ENCODE results near the gene CDK5. TPM values are rescaled to one million over a fixed set of nuclear protein-coding genes. Genes with fewer than 3 reads are reported as not detected.

CDK5 gene
- total and polyA plus RNA-seq, 9 of the 15 experiments (the other 6 are each of a cell fraction or from before 2014, with no cell fraction given): 3.2 to 38.0 (median 27.5) TPM

- TF ChIP-seq CTCF (IDR thresholded peaks at IDR 0.05 in 2 of 3, conservative IDR thresholded peaks at IDR 0.05 in 1 of 3; ENCODE audit: insufficient read depth in 2 of 3, low read depth in 1 of 3, low read length in 3 of 3) (no peak), IFI16 (CRISPR knock-in tag; IDR thresholded peaks at IDR 0.05) (no peak), BMI1 (IDR thresholded peaks at IDR 0.05; ENCODE audit: low read length) (0 out of 2 replicates have a peak, but pooled peaks have one; percentile 19), RBM14 (IDR thresholded peaks at IDR 0.05; ENCODE audit: borderline replicate concordance, insufficient read depth, low read depth, low read length) (no peak), MTF1 (CRISPR knock-in tag; IDR thresholded peaks at IDR 0.05; ENCODE audit: borderline replicate concordance) (no peak), ETV5 (CRISPR knock-in tag; IDR thresholded peaks at IDR 0.05; ENCODE audit: low read depth) (0 out of 2 replicates have a peak, but pooled peaks have one; percentile 9), ZNF551 (CRISPR knock-in tag; IDR thresholded peaks at IDR 0.05) (no peak), RFX7 (CRISPR knock-in tag; IDR thresholded peaks at IDR 0.05) (peak; percentile 83; the same call in 1 of the 2 replicates), ELK1 (CRISPR knock-in tag; IDR thresholded peaks at IDR 0.05) (no peak), PBX2 (CRISPR knock-in tag; IDR thresholded peaks at IDR 0.05; ENCODE audit: low read depth) (no peak), PBX2 (tag; conservative IDR thresholded peaks at IDR 0.05; ENCODE audit: low read depth) (no peak), CBX1 (IDR thresholded peaks at IDR 0.05; ENCODE audit: low read depth) (peak; percentile 58), RREB1 (CRISPR knock-in tag; IDR thresholded peaks at IDR 0.05) (peak; percentile 6; the same call in 1 of the 2 replicates), RNF2 (IDR thresholded peaks at IDR 0.05) (0 out of 2 replicates have a peak, but pooled peaks have one; percentile 23), ZNF184 (CRISPR knock-in tag; IDR thresholded peaks at IDR 0.05) (no peak), ZNF165 (CRISPR knock-in tag; IDR thresholded peaks at IDR 0.05; ENCODE audit: borderline replicate concordance) (no peak), KAT2B (IDR thresholded peaks at IDR 0.05; ENCODE audit: low read depth, low read length) (no peak)
Observed at GRCh38 chr7:151080522-151081169, 22.9 kb upstream of the CDK5 start, which contains the start of gene FASTK (continued).

Data from K562 (cell line).